Osteoblast (primary cell): ENCODE measurements around the gene ATP6V1D. TPM values are rescaled to one million over a fixed set of nuclear protein-coding genes. Genes with fewer than 3 reads are reported as not detected.

Experiments used
- DNase-seq: peaks from one replicate; pipeline ENCODE4 v3.0.0; 2011; ENCODE audit warnings: low spot score, mixed read lengths; ENCODE audit not compliant: insufficient read length; ENCODE audit errors: missing footprints
- H2AFZ ChIP-seq: 2 replicates; pipeline ENCODE4 v1.6.0; 2011; ENCODE audit warnings: mild to moderate bottlenecking, low read length
- H3K27ac ChIP-seq: 2 replicates; pipeline ENCODE4 v1.5.1; 2011; ENCODE audit warnings: mild to moderate bottlenecking, low read depth, low read length, moderate library complexity
- H3K27me3 ChIP-seq: 2 replicates; pipeline ENCODE4 v1.6.0; 2012; ENCODE audit warnings: mild to moderate bottlenecking, control low read depth, inconsistent platforms, low read length, moderate library complexity; ENCODE audit not compliant: insufficient read depth
- H3K36me3 ChIP-seq: 2 replicates; pipeline ENCODE4 v1.5.1; 2011; ENCODE audit warnings: mild to moderate bottlenecking, low read length, control low read depth, moderate library complexity; ENCODE audit not compliant: insufficient read depth
- H3K4me1 ChIP-seq: 2 replicates; pipeline ENCODE4 v1.5.1; 2011; ENCODE audit warnings: mild to moderate bottlenecking, low read length, control low read depth, moderate library complexity; ENCODE audit not compliant: insufficient read depth
- H3K4me2 ChIP-seq: 2 replicates; pipeline ENCODE4 v1.6.0; 2011; ENCODE audit warnings: mild to moderate bottlenecking, low read length; ENCODE audit not compliant: insufficient read depth
- H3K4me3 ChIP-seq: fragments of 200-600 bp; sonication (generic); 3 replicates; pipeline ENCODE4 v1.5.1; 2012; ENCODE audit warnings: mild to moderate bottlenecking, low read length, inconsistent platforms; ENCODE audit not compliant: insufficient read depth
- H3K79me2 ChIP-seq: 2 replicates; pipeline ENCODE4 v1.6.0; 2012; ENCODE audit warnings: mild to moderate bottlenecking, low read length, control low read depth, inconsistent platforms; ENCODE audit not compliant: insufficient read depth
- H3K9me3 ChIP-seq: 2 replicates; pipeline ENCODE4 v1.5.1; 2011; ENCODE audit warnings: low read depth, low read length, control low read depth
- H4K20me1 ChIP-seq: 2 replicates; pipeline ENCODE4 v1.6.0; 2012; ENCODE audit warnings: mild to moderate bottlenecking, low read length, control low read depth; ENCODE audit not compliant: insufficient read depth
- total RNA-seq: library from RNA; depleted of rRNA; stranded (reverse); fragments of >200 nt; gene quantifications from 2 replicates; pipeline ENCODE4 v1.2.3, GENCODE V29; 2012
- TF ChIP-seq, protein P1 (sequence below): IDR thresholded peaks from 2 replicates; pipeline ENCODE4 v1.5.1; 2011; ENCODE audit warnings: mild to moderate bottlenecking, low read depth, low read length, moderate library complexity; ENCODE audit errors: extremely low read depth

ATP6V1D gene
- total RNA-seq, 1 donor: 140 TPM

DNA sequence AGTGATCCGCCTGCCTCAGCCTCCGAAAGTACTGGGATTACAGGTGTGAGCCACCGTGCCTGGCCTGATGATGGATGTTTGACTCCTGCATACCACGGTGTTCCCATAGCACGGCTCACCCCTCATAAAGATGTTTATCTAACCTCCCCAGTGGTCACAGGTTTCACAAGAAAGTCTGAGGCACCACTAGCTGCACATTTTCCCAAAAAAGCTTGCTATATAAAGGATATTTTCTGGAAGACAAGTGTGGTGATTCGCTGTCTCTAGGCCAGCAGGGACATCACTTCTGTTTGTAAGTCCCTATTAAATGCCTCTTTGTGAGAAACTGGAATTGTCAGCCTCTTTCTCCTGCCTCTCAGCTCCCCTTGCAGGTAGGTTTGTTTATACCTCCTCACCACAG lies 34.1 kb upstream of the ATP6V1D start:
- H3K4me2 ChIP-seq: no peak overlapping the region
- H3K9me3 ChIP-seq: no peaks in the 10 kb centered on the region
- H3K27ac ChIP-seq: no peak overlapping the region
- H4K20me1 ChIP-seq: no peaks in the 10 kb centered on the region
- H3K4me1 ChIP-seq: no peaks in the 10 kb centered on the region
- H3K79me2 ChIP-seq: no peaks in the 10 kb centered on the region
- H3K4me3 ChIP-seq: no peak overlapping the region
- no peaks in the 10 kb centered on the region for H3K36me3 ChIP-seq
- TF ChIP-seq, protein P1, sequence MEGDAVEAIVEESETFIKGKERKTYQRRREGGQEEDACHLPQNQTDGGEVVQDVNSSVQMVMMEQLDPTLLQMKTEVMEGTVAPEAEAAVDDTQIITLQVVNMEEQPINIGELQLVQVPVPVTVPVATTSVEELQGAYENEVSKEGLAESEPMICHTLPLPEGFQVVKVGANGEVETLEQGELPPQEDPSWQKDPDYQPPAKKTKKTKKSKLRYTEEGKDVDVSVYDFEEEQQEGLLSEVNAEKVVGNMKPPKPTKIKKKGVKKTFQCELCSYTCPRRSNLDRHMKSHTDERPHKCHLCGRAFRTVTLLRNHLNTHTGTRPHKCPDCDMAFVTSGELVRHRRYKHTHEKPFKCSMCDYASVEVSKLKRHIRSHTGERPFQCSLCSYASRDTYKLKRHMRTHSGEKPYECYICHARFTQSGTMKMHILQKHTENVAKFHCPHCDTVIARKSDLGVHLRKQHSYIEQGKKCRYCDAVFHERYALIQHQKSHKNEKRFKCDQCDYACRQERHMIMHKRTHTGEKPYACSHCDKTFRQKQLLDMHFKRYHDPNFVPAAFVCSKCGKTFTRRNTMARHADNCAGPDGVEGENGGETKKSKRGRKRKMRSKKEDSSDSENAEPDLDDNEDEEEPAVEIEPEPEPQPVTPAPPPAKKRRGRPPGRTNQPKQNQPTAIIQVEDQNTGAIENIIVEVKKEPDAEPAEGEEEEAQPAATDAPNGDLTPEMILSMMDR: no peak
- H2AFZ ChIP-seq: no peak overlapping the region
- H3K27me3 ChIP-seq: no peaks in the 10 kb centered on the region
- no peak for DNase-seq

DNA sequence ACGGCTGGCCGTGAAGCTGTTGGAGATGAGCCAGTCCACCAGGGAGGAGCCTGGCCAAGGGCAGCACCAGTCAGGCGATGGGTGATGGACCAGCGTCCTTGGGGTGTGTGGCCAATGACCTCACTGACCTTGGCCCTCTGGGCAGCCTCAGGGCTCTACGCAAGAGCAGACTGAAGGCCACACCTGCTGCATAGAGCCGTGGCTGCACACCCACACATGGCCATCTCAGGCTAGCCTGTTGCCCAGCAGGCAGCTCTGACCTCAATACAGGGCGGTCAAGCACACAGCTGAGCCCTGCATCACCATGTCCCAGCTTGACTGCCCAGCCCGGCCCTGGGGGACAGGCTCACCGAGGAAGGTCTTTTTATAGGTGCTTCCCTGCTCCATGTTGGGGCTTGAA lies 33.2 kb upstream of the ATP6V1D start:
- H3K79me2 ChIP-seq: no peaks in the 10 kb centered on the region
- no peaks in the 10 kb centered on the region for H3K27me3 ChIP-seq
- no peak overlapping the region for H3K4me3 ChIP-seq
- H4K20me1 ChIP-seq: no peaks in the 10 kb centered on the region
- no peak overlapping the region for H3K27ac ChIP-seq
- DNase-seq: no peak
- H3K4me1 ChIP-seq: no peaks in the 10 kb centered on the region
- no peaks in the 10 kb centered on the region for H3K9me3 ChIP-seq
- H3K4me2 ChIP-seq: no peak overlapping the region
- H3K36me3 ChIP-seq: no peaks in the 10 kb centered on the region
- H2AFZ ChIP-seq: no peak overlapping the region
- TF ChIP-seq, protein P1: no peak

DNA sequence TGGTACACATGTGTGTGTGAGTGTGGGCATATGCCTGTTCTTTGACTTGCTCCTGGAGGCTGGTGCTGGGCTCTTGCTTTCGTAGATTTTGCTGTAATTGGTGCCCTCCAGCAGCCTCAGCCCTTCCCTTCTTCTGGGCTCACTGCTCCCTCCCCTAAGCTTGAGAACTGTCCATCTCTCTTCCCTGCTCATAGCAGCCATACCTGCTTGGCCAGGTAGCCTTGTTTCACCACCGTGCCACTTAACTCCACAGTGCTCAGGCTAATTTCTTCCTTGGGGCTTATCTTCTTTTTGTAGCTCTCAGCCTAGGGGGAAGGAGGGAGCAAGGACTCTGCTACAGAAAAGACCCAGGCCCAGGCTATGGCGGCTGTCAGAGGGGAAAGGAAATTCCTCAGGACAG lies 32.5 kb upstream of the ATP6V1D start:
- no peak overlapping the region for H2AFZ ChIP-seq
- H3K4me1 ChIP-seq: peaks cover 1% of the 10 kb centered on the region
- no peaks in the 10 kb centered on the region for H3K36me3 ChIP-seq
- H4K20me1 ChIP-seq: no peaks in the 10 kb centered on the region
- H3K4me2 ChIP-seq: no peak overlapping the region
- no peaks in the 10 kb centered on the region for H3K9me3 ChIP-seq
- H3K27ac ChIP-seq: no peak overlapping the region
- no peak for DNase-seq
- H3K27me3 ChIP-seq: no peaks in the 10 kb centered on the region
- no peaks in the 10 kb centered on the region for H3K79me2 ChIP-seq
- no peak overlapping the region for H3K4me3 ChIP-seq
- TF ChIP-seq, protein P1: no peak

DNA sequence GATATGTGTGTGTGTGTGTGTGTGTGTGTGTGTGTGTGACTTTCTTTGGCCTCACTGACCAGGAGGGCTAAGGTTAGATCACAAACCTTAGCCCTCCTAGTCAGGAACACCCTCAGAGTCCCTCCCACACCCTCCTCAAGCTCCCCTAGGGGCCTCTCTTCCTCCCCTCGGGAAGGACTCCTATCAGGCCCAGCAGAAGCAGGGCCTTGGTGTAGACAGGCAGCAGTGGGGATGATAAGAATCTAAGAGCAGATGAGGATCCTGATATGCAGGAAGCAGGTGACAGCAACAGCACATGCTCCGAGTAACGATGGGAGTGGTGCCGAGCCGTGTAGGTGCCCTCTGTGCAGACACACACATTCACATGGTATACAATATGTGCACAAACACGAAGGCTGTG lies 31.7 kb upstream of the ATP6V1D start:
- TF ChIP-seq, protein P1: no peak
- no peak for DNase-seq
- H4K20me1 ChIP-seq: no peaks in the 10 kb centered on the region

More for the DNA sequence above, 31.7 kb upstream of the ATP6V1D start:
- Histone ChIP-seq H3K4me3 (no peak overlapping the region), H3K27me3 (no peaks in the 10 kb centered on the region), H2AFZ (no peak overlapping the region), H3K79me2 (no peaks in the 10 kb centered on the region), H3K9me3 (no peaks in the 10 kb centered on the region), H3K27ac (no peak overlapping the region), H3K4me2 (no peak overlapping the region), H3K4me1 (peaks cover 6% of the 10 kb centered on the region), H3K36me3 (no peaks in the 10 kb centered on the region)
